Brain microvascular endothelial cell (primary cell): ENCODE data around the gene ALDH1A2.

Source experiments
- DNase-seq: peaks from one replicate; pipeline ENCODE4 v3.0.0-alpha.2; 2020
- H3K27ac ChIP-seq: fragments of 250-450 bp; sonication (Bioruptor Pico); 2 replicates; pipeline ENCODE4 v1.5.1; 2020; ENCODE audit warnings: mild to moderate bottlenecking, moderate library complexity
- H3K27me3 ChIP-seq: fragments of 250-450 bp; sonication (Bioruptor Pico); replicated peaks from 2 replicates; pipeline ENCODE4 v1.5.1; 2020; ENCODE audit warnings: mild to moderate bottlenecking
- H3K36me3 ChIP-seq: fragments of 250-450 bp; sonication (Bioruptor Pico); replicated peaks from 2 replicates; pipeline ENCODE4 v1.5.1; 2020; ENCODE audit warnings: mild to moderate bottlenecking
- H3K4me3 ChIP-seq: 2 replicates; pipeline ENCODE4 v1.5.1; 2011; ENCODE audit warnings: low read depth, mild to moderate bottlenecking, control low read depth, low read length, moderate library complexity
- CTCF ChIP-seq: IDR thresholded peaks from 2 replicates; pipeline ENCODE4 v1.5.1; 2011; ENCODE audit warnings: low read depth, mild to moderate bottlenecking, moderate library complexity, low read length, control low read depth, inconsistent platforms; ENCODE audit errors: missing control alignments
- in situ Hi-C: cut with HindIII; loops from 2 replicates; pipeline ENCODE4 v1.10.0; 2017; ENCODE audit warnings: low sequenced_read_pairs, low pct_ligation_motif_present

ALDH1A2 gene

GRCh38 chr15:57943171-57943570 lies 122.3 kb downstream of the ALDH1A2 start:
- H3K36me3 ChIP-seq, result no peaks in the 10 kb centered on the region
- no peak for TF ChIP-seq CTCF
- no peak overlapping the region for H3K27ac ChIP-seq
- H3K4me3 ChIP-seq, result no peak overlapping the region
- no peak for DNase-seq
- in situ Hi-C loops, result no loop called here
- no peaks in the 10 kb centered on the region for H3K27me3 ChIP-seq

- no peak overlapping the region for H3K27ac ChIP-seq
- TF ChIP-seq CTCF, result no peak
- no peak for DNase-seq
- H3K4me3 ChIP-seq, result no peak overlapping the region
- H3K27me3 ChIP-seq, result no peaks in the 10 kb centered on the region
- in situ Hi-C loops, result no loop called here
- H3K36me3 ChIP-seq, result no peaks in the 10 kb centered on the region
Observed at GRCh38 chr15:57941816-57942215, 123.7 kb downstream of the ALDH1A2 start.

GRCh38 chr15:57932348-57932747 lies 133.2 kb downstream of the ALDH1A2 start:
- Histone ChIP-seq H3K27me3 (no peaks in the 10 kb centered on the region), H3K27ac (no peak overlapping the region), H3K36me3 (no peaks in the 10 kb centered on the region), H3K4me3 (no peak overlapping the region)
- DNase-seq, result no peak
- in situ Hi-C loops, result no loop called here
- TF ChIP-seq CTCF, result no peak

GRCh38 chr15:57931570-57931969 lies 133.9 kb downstream of the ALDH1A2 start:
- no peak for DNase-seq
- in situ Hi-C loops, result no loop called here
- H3K4me3 ChIP-seq, result no peak overlapping the region
- no peaks in the 10 kb centered on the region for H3K36me3 ChIP-seq
- no peak overlapping the region for H3K27ac ChIP-seq
- no peaks in the 10 kb centered on the region for H3K27me3 ChIP-seq
- no peak for TF ChIP-seq CTCF

- no peak overlapping the region for H3K4me3 ChIP-seq
- H3K36me3 ChIP-seq, result no peaks in the 10 kb centered on the region
- no peaks in the 10 kb centered on the region for H3K27me3 ChIP-seq
- no peak overlapping the region for H3K27ac ChIP-seq
- in situ Hi-C loops, result no loop called here
- no peak for TF ChIP-seq CTCF
- no peak for DNase-seq
Observed at GRCh38 chr15:57927091-57927631, 138.3 kb downstream of the ALDH1A2 start.

- TF ChIP-seq CTCF, result no peak
- Histone ChIP-seq H3K4me3 (no peak overlapping the region), H3K36me3 (no peaks in the 10 kb centered on the region), H3K27me3 (no peaks in the 10 kb centered on the region), H3K27ac (no peak overlapping the region)
- in situ Hi-C loops, result no loop called here
- no peak for DNase-seq
Observed at GRCh38 chr15:57925650-57926049, 139.9 kb downstream of the ALDH1A2 start.
